ENCODE results near the gene MYOG. TPM values are rescaled to one million over a fixed set of nuclear protein-coding genes. Genes with fewer than 3 reads are reported as not detected.

The MYOG gene
- total RNA-seq, 4 donors from 2014 or later, result 21.4 to 146 (median 73.1) TPM

DNA sequence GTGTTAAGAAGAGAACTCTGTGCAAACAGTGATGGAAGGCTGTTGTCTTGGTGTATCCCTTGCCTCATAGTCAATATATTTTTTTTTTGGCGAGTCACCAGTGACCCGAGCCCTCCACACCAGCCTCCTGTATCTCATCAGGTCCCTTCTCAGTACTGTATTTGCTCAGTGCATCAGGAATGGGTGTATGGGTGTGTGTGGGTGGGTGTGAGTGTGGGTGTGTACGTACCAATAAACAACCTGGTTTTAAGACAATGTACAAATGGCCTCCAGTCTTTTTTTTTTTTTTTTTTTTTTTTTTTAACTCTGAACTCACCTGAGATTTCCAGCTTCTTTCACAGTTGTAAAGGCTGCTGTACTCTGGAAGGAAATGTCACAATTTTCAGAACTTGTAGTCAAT lies 7.3 kb downstream of the MYOG start:
- no peak for ATAC-seq
- Histone ChIP-seq H3K36me3 (no peaks in the 10 kb centered on the region), H3K27me3 (no peaks in the 10 kb centered on the region), H3K4me1 (peaks cover 21 to 22% of the 10 kb centered on the region in 2 donors), H3K4me3 (no peak overlapping the region), H3K9me3 (no peaks in the 10 kb centered on the region), H3K27ac (peak overlapping the region in 1 of 4 donors; percentile 76)
- intact Hi-C loops (cut with DNase I; ENCODE audit: low total_unique reads), result no loop called here
- TF ChIP-seq POLR2A (IDR thresholded peaks at IDR 0.05), result no peak
- TF ChIP-seq, protein P1, sequence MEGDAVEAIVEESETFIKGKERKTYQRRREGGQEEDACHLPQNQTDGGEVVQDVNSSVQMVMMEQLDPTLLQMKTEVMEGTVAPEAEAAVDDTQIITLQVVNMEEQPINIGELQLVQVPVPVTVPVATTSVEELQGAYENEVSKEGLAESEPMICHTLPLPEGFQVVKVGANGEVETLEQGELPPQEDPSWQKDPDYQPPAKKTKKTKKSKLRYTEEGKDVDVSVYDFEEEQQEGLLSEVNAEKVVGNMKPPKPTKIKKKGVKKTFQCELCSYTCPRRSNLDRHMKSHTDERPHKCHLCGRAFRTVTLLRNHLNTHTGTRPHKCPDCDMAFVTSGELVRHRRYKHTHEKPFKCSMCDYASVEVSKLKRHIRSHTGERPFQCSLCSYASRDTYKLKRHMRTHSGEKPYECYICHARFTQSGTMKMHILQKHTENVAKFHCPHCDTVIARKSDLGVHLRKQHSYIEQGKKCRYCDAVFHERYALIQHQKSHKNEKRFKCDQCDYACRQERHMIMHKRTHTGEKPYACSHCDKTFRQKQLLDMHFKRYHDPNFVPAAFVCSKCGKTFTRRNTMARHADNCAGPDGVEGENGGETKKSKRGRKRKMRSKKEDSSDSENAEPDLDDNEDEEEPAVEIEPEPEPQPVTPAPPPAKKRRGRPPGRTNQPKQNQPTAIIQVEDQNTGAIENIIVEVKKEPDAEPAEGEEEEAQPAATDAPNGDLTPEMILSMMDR (IDR thresholded peaks at IDR 0.05 in 4 of 5, conservative IDR thresholded peaks at IDR 0.05 in 1 of 5), result no peak
- in situ Hi-C loops (cut with MboI; ENCODE audit: low sequenced_read_pairs in 4 of 4), result no loop called here
- no peak for DNase-seq

DNA sequence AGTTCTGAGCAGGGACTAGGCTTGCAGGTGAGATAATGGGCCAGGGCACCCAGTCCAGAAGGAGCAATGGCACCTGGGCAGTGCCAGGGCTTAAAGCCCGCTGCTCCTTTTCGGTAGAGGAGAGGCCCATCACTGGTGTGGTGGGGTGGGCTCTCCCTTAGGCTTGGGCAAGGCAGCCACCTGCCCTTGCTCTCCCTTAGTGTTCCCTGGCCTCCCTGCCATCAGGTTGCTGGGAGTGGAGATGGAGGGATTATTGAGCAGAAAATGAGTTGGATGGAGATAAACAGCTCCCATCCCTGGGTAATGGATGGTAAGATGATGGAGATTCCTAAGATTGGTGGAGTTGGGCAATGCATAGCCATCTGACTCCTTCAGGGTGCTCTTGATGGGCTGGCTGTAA lies 7.9 kb downstream of the MYOG start:
- Histone ChIP-seq H3K27me3 (no peaks in the 10 kb centered on the region), H3K9me3 (no peaks in the 10 kb centered on the region), H3K4me3 (no peak overlapping the region), H3K27ac (peak overlapping the region in 1 of 4 donors; percentile 76), H3K4me1 (peaks cover 16 to 18% of the 10 kb centered on the region in 2 donors), H3K36me3 (no peaks in the 10 kb centered on the region)
- intact Hi-C loops (cut with DNase I; ENCODE audit: low total_unique reads), result no loop called here
- TF ChIP-seq, protein P1 (IDR thresholded peaks at IDR 0.05 in 4 of 5, conservative IDR thresholded peaks at IDR 0.05 in 1 of 5), result no peak
- no peak for TF ChIP-seq POLR2A (IDR thresholded peaks at IDR 0.05)
- no peak for DNase-seq
- no peak for ATAC-seq
- in situ Hi-C loops (cut with MboI; ENCODE audit: low sequenced_read_pairs in 4 of 4), result no loop called here

DNA sequence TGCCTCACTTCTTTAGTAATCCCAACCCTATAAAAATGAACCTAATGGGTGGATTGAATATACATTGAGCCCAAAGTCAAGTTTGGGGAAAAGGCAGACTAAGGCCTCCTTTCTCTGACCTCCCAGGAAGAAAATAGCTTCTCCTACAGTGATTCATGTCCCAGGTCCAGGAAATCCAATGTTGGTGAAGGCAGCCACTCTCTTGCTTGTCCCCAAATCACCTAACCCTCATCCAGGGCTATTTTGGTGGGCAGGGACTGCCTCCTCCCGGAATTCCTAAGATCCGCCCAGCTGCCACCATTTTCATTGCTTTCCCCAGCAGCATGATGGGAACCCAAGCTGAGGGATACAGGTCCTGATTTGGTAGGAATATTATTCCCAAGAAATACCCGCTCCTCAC lies 8.4 kb downstream of the MYOG start:
- DNase-seq (peak in 1 of 2 donors; percentile 54), ATAC-seq (peak in 1 of 2 donors; percentile 74)
- TF ChIP-seq, protein P1 (IDR thresholded peaks at IDR 0.05 in 4 of 5, conservative IDR thresholded peaks at IDR 0.05 in 1 of 5), result peak in 1 of 5 experiments; percentile 6
- no peak for TF ChIP-seq POLR2A (IDR thresholded peaks at IDR 0.05)
- Histone ChIP-seq H3K4me1 (peaks cover 10 to 14% of the 10 kb centered on the region in 2 donors), H3K9me3 (no peaks in the 10 kb centered on the region), H3K27me3 (no peaks in the 10 kb centered on the region), H3K27ac (peak overlapping the region in 1 of 4 donors; percentile 76), H3K4me3 (no peak overlapping the region), H3K36me3 (no peaks in the 10 kb centered on the region)
- intact Hi-C loops (cut with DNase I; ENCODE audit: low total_unique reads), result no loop called here
- in situ Hi-C loops (cut with MboI; ENCODE audit: low sequenced_read_pairs in 4 of 4), result no loop called here

DNA sequence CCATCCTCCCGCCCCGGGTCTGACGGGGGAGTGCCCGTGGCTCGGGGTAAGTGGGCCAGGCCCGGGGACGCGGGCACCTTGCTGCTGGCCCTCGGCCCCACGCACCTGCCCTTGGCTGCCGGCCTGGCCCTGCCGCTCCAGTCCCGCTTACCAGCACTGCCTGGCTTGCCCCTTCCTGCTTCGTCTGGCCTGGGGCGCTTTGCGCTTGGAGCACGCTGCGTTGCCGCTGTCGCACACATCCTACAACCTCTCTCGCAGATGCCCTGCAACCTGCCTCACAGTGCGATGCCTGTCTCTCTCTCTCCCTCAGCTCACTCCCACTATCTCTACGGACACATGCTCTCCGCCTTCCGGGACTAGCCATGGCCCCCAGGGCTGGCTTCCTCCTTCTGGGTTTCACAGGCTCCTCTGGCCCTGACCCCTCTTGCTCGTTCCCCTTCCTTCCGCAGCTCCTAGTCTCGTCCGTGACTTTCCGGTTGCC lies 9.7 kb downstream of the MYOG start:
- Histone ChIP-seq H3K4me3 (peak overlapping the region; percentile 13 to 35 (median 21)), H3K27ac (peak overlapping the region in 1 of 4 donors; percentile 76), H3K36me3 (peaks cover 0 to 4% of the 10 kb centered on the region in 2 donors), H3K9me3 (no peaks in the 10 kb centered on the region), H3K27me3 (no peaks in the 10 kb centered on the region), H3K4me1 (peaks cover 0 to 3% of the 10 kb centered on the region in 2 donors)
- ATAC-seq, result no peak
- DNase-seq, result no peak
- intact Hi-C loops (cut with DNase I; ENCODE audit: low total_unique reads), result no loop called here
- in situ Hi-C loops (cut with MboI; ENCODE audit: low sequenced_read_pairs in 4 of 4), result no loop called here
- no peak for TF ChIP-seq POLR2A (IDR thresholded peaks at IDR 0.05)
- TF ChIP-seq, protein P1 (IDR thresholded peaks at IDR 0.05 in 4 of 5, conservative IDR thresholded peaks at IDR 0.05 in 1 of 5), result no peak
